ENCODE data around the gene LRSAM1. TPM values are rescaled to one million over a fixed set of nuclear protein-coding genes. Genes with fewer than 3 reads are reported as not detected.

Gene LRSAM1
- total and polyA plus RNA-seq, 9 of the 15 experiments (the other 6 are each of a cell fraction or from before 2014, with no cell fraction given): 0.07 to 16.2 (median 4.7) TPM

- no peak for TF ChIP-seq RERE (CRISPR knock-in tag; IDR thresholded peaks at IDR 0.05; ENCODE audit: borderline replicate concordance)
- TF ChIP-seq, protein P1, sequence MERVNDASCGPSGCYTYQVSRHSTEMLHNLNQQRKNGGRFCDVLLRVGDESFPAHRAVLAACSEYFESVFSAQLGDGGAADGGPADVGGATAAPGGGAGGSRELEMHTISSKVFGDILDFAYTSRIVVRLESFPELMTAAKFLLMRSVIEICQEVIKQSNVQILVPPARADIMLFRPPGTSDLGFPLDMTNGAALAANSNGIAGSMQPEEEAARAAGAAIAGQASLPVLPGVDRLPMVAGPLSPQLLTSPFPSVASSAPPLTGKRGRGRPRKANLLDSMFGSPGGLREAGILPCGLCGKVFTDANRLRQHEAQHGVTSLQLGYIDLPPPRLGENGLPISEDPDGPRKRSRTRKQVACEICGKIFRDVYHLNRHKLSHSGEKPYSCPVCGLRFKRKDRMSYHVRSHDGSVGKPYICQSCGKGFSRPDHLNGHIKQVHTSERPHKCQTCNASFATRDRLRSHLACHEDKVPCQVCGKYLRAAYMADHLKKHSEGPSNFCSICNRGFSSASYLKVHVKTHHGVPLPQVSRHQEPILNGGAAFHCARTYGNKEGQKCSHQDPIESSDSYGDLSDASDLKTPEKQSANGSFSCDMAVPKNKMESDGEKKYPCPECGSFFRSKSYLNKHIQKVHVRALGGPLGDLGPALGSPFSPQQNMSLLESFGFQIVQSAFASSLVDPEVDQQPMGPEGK (CRISPR knock-in tag; IDR thresholded peaks at IDR 0.05; ENCODE audit: borderline replicate concordance): no peak
- TF ChIP-seq ZNF583 (CRISPR knock-in tag; IDR thresholded peaks at IDR 0.05): no peak
- TF ChIP-seq, protein P2, sequence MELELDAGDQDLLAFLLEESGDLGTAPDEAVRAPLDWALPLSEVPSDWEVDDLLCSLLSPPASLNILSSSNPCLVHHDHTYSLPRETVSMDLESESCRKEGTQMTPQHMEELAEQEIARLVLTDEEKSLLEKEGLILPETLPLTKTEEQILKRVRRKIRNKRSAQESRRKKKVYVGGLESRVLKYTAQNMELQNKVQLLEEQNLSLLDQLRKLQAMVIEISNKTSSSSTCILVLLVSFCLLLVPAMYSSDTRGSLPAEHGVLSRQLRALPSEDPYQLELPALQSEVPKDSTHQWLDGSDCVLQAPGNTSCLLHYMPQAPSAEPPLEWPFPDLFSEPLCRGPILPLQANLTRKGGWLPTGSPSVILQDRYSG (tag; conservative IDR thresholded peaks at IDR 0.05; ENCODE audit: low read depth): no peak
- TF ChIP-seq, protein P3, sequence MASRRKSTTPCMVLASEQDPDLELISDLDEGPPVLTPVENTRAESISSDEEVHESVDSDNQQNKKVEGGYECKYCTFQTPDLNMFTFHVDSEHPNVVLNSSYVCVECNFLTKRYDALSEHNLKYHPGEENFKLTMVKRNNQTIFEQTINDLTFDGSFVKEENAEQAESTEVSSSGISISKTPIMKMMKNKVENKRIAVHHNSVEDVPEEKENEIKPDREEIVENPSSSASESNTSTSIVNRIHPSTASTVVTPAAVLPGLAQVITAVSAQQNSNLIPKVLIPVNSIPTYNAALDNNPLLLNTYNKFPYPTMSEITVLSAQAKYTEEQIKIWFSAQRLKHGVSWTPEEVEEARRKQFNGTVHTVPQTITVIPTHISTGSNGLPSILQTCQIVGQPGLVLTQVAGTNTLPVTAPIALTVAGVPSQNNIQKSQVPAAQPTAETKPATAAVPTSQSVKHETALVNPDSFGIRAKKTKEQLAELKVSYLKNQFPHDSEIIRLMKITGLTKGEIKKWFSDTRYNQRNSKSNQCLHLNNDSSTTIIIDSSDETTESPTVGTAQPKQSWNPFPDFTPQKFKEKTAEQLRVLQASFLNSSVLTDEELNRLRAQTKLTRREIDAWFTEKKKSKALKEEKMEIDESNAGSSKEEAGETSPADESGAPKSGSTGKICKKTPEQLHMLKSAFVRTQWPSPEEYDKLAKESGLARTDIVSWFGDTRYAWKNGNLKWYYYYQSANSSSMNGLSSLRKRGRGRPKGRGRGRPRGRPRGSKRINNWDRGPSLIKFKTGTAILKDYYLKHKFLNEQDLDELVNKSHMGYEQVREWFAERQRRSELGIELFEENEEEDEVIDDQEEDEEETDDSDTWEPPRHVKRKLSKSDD (conservative IDR thresholded peaks at IDR 0.05; ENCODE audit: low read length): peak; percentile 99
- no peak for TF ChIP-seq CEBPB (tag; IDR thresholded peaks at IDR 0.05)
- TF ChIP-seq THAP7 (CRISPR knock-in tag; IDR thresholded peaks at IDR 0.05): peak; percentile 79; the same call in 1 of the 2 replicates
- no peak for TF ChIP-seq ZNF696 (CRISPR knock-in tag; conservative IDR thresholded peaks at IDR 0.05)
- no peak for TF ChIP-seq ZNF316 (IDR thresholded peaks at IDR 0.05)
- TF ChIP-seq NFRKB (IDR thresholded peaks at IDR 0.05; ENCODE audit: low read depth): peak; percentile 87; the same call in 1 of the 2 replicates
- peak; percentile 59 for TF ChIP-seq ASH1L (IDR thresholded peaks at IDR 0.05; ENCODE audit: borderline replicate concordance, low read depth, partially characterized antibody)
- TF ChIP-seq ZNF217 (CRISPR knock-in tag; IDR thresholded peaks at IDR 0.05): no peak
- TF ChIP-seq POLR2AphosphoS5 (IDR thresholded peaks at IDR 0.05; ENCODE audit: control insufficient read depth, insufficient read depth, low read depth, low read length): peak; percentile 98
- TF ChIP-seq DACH1 (IDR thresholded peaks at IDR 0.05; ENCODE audit: partially characterized antibody): no peak
Observed at GRCh38 chr9:127450830-127451607, at the start of gene LRSAM1, which contains the start of gene RPL12 (continued).

All from K562 (cell line).